K562 treated with DMSO at 1 percent for 48 hours (cell line): ENCODE measurements around the gene VDAC1. TPM values are rescaled to one million over a fixed set of nuclear protein-coding genes. Genes with fewer than 3 reads are reported as not detected.

Source experiments
- total RNA-seq: library from RNA; unstranded; fragments of 300-600 nt; gene quantifications from 2 replicates; pipeline ENCODE4 v1.2.3, GENCODE V29; 2022; ENCODE audit warnings: low replicate concordance; ENCODE audit errors: extremely low read depth

The VDAC1 gene, protein sequence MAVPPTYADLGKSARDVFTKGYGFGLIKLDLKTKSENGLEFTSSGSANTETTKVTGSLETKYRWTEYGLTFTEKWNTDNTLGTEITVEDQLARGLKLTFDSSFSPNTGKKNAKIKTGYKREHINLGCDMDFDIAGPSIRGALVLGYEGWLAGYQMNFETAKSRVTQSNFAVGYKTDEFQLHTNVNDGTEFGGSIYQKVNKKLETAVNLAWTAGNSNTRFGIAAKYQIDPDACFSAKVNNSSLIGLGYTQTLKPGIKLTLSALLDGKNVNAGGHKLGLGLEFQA
- not detected in 2 replicates for total RNA-seq

DNA sequence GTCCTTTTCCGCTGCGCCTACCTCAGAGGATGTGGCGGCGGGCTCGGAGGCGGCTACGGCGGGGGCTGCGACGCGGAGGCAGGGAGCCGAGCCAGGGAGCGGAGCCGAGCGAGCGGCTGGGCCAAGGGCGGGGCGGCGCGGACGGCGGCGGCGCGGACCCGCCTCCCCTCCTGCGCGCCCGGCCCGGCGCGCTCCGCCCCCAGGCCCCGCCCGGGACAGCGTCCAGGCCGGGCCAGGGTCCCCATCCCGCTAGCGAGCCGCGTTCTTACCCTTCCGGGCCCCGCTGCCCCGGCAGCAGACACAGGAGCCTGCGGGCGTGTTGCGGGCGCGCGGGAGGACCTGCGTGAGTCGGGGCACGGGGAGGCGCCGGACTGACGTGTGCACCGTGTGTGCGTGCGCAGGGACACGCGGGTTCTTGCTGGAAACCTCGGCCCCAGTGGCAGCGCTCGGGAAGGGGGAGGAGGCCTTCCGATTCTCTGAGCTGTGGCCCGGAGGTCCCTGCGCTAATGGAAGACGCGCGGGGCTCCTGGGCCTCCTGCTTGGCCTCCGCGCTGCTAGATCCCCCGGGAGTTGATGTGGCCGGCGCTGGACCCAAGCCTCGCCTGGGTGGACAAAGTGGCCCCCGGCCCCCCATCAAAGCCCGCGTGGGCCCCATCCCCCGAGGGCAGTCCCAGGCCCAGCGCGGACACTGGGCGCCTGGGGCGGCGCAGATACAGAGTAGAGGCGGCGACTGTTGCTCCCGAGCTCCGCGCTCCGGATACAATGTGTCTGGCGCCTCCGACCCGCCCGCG, at the start of gene VDAC1:
Gene VDAC1 (minus strand): TSS at position 350 of the 791 bp plus-strand sequence. CDS start 11,963 bp downstream, outside the sequence.

DNA sequence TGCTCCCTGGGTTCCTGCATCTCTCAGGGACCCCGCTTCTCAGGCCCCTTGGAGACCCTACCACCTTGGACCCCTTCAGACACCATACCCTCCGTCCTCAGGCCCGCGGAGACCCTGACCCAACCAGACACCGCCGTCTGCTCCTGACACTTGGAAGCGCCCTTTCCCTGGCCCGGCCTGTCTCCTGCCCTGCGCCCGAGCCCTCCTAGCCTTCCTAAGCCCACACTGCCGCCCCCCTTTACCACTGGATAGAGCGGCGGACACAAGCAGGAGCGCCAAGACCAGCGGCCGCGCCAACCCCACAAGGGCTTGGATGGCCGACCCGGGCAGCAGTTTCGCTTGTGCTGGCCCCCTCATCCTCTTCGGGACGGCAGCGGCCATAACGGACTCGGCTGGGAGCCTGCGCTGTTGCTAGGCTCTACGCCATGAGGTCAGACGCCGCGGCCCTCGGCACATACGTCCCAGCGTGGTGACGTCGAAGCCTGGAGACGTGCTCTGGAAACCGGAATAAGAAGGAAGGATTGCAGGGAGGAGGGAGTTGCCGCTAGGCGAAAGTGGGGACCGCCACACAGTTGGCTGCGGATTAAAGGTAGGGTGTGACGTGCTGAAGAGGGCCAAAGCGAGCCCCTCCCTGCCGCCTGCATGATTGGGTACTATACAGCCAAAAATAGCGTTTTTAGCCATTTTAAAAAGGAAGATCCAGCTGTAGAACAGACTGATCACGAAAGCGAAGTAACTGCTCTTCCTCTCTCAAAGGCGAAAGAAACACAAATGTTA, 36.4 kb downstream of the VDAC1 start, which contains the start of gene C5orf15:
Gene C5orf15 (minus strand): TSS at position 422 of the 777 bp plus-strand sequence. CDS start 41 bp downstream, at position 381.

Other genes with a start within 250 kb of the VDAC1 start
- not detected in 2 replicates for gene C5orf15, start 36.4 kb downstream of the VDAC1 start, total RNA-seq
- gene TCF7, start 109.7 kb upstream of the VDAC1 start, total RNA-seq, result not detected in 2 replicates
- gene SKP1, start 172.0 kb upstream of the VDAC1 start, total RNA-seq, result not detected in 2 replicates
- gene PPP2CA, start 221.1 kb upstream of the VDAC1 start, total RNA-seq, result not detected in 2 replicates